DND-41 (cell line): ENCODE measurements around the gene IL20RB.
"Not testable (repeated sequence)": the region's sequence is repeated elsewhere in the genome, so short reads cannot be mapped to it uniquely, and the experiment has no call there.

Experiments
- ATAC-seq: fragments of 200-7000 bp; cut with Tn5 transposase; 3 replicates; pipeline ENCODE4 v1.9.1; 2021; ENCODE audit warnings: low read depth; ENCODE audit not compliant: insufficient read depth
- DNase-seq: peaks from one replicate; pipeline ENCODE4 v3.0.0-alpha.2; 2020
- H2AFZ ChIP-seq: 2 replicates; pipeline ENCODE4 v1.6.0; 2012; ENCODE audit warnings: low read depth, low read length
- H3K27ac ChIP-seq: 2 replicates; pipeline ENCODE4 v1.5.1; 2012; ENCODE audit warnings: low read length, inconsistent platforms
- H3K27me3 ChIP-seq: fragments of 200-600 bp; sonication (generic); 2 replicates; pipeline ENCODE4 v1.6.0; 2012; ENCODE audit warnings: low read length, mild to moderate bottlenecking, inconsistent platforms; ENCODE audit not compliant: insufficient read depth, poor library complexity
- H3K36me3 ChIP-seq: 2 replicates; pipeline ENCODE4 v1.5.1; 2012; ENCODE audit warnings: low read length, inconsistent platforms; ENCODE audit not compliant: insufficient read depth
- H3K4me1 ChIP-seq: 2 replicates; pipeline ENCODE4 v1.5.1; 2012; ENCODE audit warnings: mild to moderate bottlenecking, low read length; ENCODE audit not compliant: insufficient read depth
- H3K4me2 ChIP-seq: 2 replicates; pipeline ENCODE4 v1.6.0; 2012; ENCODE audit warnings: mild to moderate bottlenecking, moderate library complexity, low read length, inconsistent platforms; ENCODE audit not compliant: insufficient read depth
- H3K4me3 ChIP-seq, 2 experiments: fragments of 200-600 bp in 1 of 2; shearing (Covaris generic) in 1 of 2; 2 replicates each; pipeline ENCODE4 v1.5.1; 2012 to 2016; ENCODE audit warnings: inconsistent platforms in 2 of 2, low read length in 2 of 2, mild to moderate bottlenecking in 2 of 2, low read depth in 1 of 2, moderate library complexity in 1 of 2
- H3K79me2 ChIP-seq: 2 replicates; pipeline ENCODE4 v1.6.0; 2012; ENCODE audit warnings: low read length, inconsistent platforms; ENCODE audit not compliant: insufficient read depth
- H3K9ac ChIP-seq: 2 replicates; pipeline ENCODE4 v1.6.0; 2012; ENCODE audit warnings: low read depth, mild to moderate bottlenecking, inconsistent platforms, low read length, moderate library complexity
- H3K9me3 ChIP-seq: 2 replicates; pipeline ENCODE4 v1.5.1; 2012; ENCODE audit warnings: low read length, moderate library complexity, mild to moderate bottlenecking, inconsistent platforms; ENCODE audit not compliant: insufficient read depth, severe bottlenecking
- H4K20me1 ChIP-seq: 2 replicates; pipeline ENCODE4 v1.6.0; 2012; ENCODE audit warnings: low read length; ENCODE audit not compliant: insufficient read depth
- EZH2 ChIP-seq: IDR thresholded peaks from 3 replicates; pipeline ENCODE4 v1.6.1; 2012; ENCODE audit warnings: borderline replicate concordance, low read depth, mild to moderate bottlenecking, moderate library complexity, low read length, inconsistent platforms; ENCODE audit not compliant: severe bottlenecking
- TF ChIP-seq, protein P1 (sequence below): IDR thresholded peaks from 2 replicates; pipeline ENCODE4 v1.5.1; 2012; ENCODE audit warnings: borderline replicate concordance, low read length, moderate library complexity, mild to moderate bottlenecking; ENCODE audit not compliant: poor library complexity, severe bottlenecking; ENCODE audit errors: extremely low read depth

IL20RB gene

DNA sequence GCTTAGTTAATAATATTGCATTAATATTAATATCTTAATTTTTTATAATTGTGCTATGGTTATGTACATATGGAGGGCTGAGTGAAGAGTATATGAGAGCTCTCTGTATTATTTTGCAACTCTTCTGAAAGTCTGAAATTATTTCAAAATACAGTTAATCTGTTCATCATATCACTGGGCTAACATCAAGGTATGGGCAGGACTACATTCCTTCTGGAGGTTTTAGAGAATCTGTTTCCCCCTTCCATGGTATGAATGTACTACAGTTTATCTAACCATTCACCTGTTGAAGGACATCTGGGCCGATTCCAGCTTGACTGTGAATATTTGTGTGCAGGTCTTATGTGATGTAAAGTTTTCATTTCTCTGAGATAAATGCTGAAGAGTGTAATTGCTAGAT, 5.1 kb downstream of the IL20RB start:
- Histone ChIP-seq H4K20me1 (no peaks in the 10 kb centered on the region), H3K27ac (no peak overlapping the region), H3K27me3 (no peaks in the 10 kb centered on the region), H3K36me3 (no peaks in the 10 kb centered on the region), H2AFZ (no peak overlapping the region), H3K9ac (no peak overlapping the region), H3K79me2 (no peaks in the 10 kb centered on the region), H3K4me2 (no peak overlapping the region), H3K9me3 (no peaks in the 10 kb centered on the region), H3K4me1 (no peaks in the 10 kb centered on the region), H3K4me3 (no peak overlapping the region)
- TF ChIP-seq EZH2: no peak
- TF ChIP-seq, protein P1, sequence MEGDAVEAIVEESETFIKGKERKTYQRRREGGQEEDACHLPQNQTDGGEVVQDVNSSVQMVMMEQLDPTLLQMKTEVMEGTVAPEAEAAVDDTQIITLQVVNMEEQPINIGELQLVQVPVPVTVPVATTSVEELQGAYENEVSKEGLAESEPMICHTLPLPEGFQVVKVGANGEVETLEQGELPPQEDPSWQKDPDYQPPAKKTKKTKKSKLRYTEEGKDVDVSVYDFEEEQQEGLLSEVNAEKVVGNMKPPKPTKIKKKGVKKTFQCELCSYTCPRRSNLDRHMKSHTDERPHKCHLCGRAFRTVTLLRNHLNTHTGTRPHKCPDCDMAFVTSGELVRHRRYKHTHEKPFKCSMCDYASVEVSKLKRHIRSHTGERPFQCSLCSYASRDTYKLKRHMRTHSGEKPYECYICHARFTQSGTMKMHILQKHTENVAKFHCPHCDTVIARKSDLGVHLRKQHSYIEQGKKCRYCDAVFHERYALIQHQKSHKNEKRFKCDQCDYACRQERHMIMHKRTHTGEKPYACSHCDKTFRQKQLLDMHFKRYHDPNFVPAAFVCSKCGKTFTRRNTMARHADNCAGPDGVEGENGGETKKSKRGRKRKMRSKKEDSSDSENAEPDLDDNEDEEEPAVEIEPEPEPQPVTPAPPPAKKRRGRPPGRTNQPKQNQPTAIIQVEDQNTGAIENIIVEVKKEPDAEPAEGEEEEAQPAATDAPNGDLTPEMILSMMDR: no peak
- ATAC-seq (no peak), DNase-seq (no peak)

DNA sequence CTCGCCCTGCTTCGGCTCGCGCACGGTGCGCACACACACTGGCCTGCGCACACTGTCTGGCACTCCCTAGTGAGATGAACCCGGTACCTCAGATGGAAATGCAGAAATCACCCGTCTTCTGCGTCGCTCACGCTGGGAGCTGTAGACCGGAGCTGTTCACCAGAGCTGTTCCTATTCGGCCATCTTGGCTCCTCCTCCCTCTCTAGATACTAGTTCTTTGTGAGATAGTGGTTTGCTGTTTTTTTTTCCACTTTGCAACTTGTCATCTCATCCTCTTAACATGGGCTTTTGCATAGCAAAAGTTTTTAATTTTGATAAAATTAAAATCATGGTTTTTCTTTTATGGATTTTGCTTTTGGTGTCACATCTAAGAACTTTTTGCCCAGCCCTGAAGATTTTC, 11.8 kb downstream of the IL20RB start:
- not testable (repeated sequence) for H3K79me2 ChIP-seq, H2AFZ ChIP-seq, H3K36me3 ChIP-seq, H3K4me2 ChIP-seq, H3K27me3 ChIP-seq, DNase-seq, H3K27ac ChIP-seq, H3K9me3 ChIP-seq, ATAC-seq, H3K9ac ChIP-seq, H3K4me3 ChIP-seq, H3K4me1 ChIP-seq, H4K20me1 ChIP-seq

DNA sequence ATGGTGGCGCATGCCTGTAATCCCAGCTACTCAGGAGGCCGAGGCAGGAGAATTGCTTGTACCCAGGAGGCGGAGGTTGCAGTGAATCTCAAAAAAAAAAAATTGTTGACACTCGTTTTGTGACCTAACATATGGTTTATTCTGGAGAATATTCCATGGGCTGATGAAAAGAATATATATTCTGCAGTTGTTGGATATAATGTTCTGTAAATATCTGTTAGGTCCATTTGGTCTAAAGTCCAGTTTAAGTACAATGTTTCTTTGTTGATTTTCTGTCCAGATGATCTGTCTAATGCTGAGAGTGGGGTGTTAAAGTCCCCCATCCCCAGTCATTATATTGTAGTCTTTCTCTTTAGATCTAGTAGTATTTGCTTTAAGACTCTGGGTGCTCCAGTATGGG, 15.6 kb downstream of the IL20RB start:
- ATAC-seq: no peak
- H3K79me2 ChIP-seq: no peaks in the 10 kb centered on the region
- H3K4me1 ChIP-seq: no peaks in the 10 kb centered on the region

DNA sequence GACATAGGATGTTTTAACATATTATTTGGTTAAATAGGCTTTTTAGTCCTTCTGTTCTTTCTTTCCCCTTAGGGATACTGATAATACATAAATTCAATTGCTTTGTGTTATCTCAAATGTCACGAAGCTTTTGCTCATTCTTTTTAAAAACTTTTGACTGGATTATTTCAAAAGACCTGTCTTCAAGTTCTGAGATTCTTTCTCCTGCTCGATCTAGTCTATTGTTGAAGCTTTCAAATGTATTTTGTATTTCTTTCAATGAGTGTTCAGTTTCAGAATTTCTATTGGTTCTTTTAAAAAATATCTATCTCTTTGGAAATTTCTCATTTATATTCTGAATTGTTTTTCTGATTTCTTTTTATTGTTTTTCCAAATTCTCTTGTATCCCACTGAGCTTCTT, 16.9 kb downstream of the IL20RB start:
- TF ChIP-seq, protein P1: no peak
- TF ChIP-seq EZH2: no peak
- no peak overlapping the region for H2AFZ ChIP-seq

More for the DNA sequence above, 15.6 kb downstream of the IL20RB start:
- Histone ChIP-seq H3K4me2 (no peak overlapping the region), H3K27me3 (no peaks in the 10 kb centered on the region), H3K36me3 (no peaks in the 10 kb centered on the region), H3K27ac (no peak overlapping the region), H4K20me1 (no peaks in the 10 kb centered on the region), H3K9ac (no peak overlapping the region), H2AFZ (no peak overlapping the region), H3K4me3 (no peak overlapping the region), H3K9me3 (peaks cover 6% of the 10 kb centered on the region)
- TF ChIP-seq EZH2: no peak
- TF ChIP-seq, protein P1: no peak
- DNase-seq: no peak

More for the DNA sequence above, 16.9 kb downstream of the IL20RB start:
- H4K20me1 ChIP-seq: no peaks in the 10 kb centered on the region
- H3K9me3 ChIP-seq: peaks cover 6% of the 10 kb centered on the region
- H3K4me2 ChIP-seq: no peak overlapping the region
- H3K27me3 ChIP-seq: no peaks in the 10 kb centered on the region
- no peak overlapping the region for H3K27ac ChIP-seq
- no peak for DNase-seq
- no peak overlapping the region for H3K9ac ChIP-seq
- peaks cover 9% of the 10 kb centered on the region for H3K4me1 ChIP-seq
- no peak overlapping the region for H3K4me3 ChIP-seq
- H3K79me2 ChIP-seq: no peaks in the 10 kb centered on the region
- ATAC-seq: no peak
- H3K36me3 ChIP-seq: no peaks in the 10 kb centered on the region
